CD4-positive, CD25-positive, alpha-beta regulatory T cell (primary cell): ENCODE measurements around the gene GATA5. TPM values are rescaled to one million over a fixed set of nuclear protein-coding genes. Genes with fewer than 3 reads are reported as not detected.

ENCODE experiments used
- ATAC-seq, 2 donors: fragments of 150-1000 bp; cut with Tn5 transposase; one replicate each; pipeline ENCODE4 v1.10.0; 2021; ENCODE audit warnings: low read depth in 2 of 2, moderate number of reproducible peaks in 2 of 2, moderate library complexity in 1 of 2
- DNase-seq, 3 donors: peaks; one replicate each; pipeline versions ENCODE4 v3.0.0 to v3.0.0-alpha.2; 2012 to 2022; ENCODE audit warnings: mixed read lengths in 1 of 3
- H3K27ac ChIP-seq: one replicate; pipeline ENCODE4 v1.7.0; 2013; ENCODE audit warnings: mild to moderate bottlenecking, low read length; ENCODE audit not compliant: insufficient read depth, poor library complexity, severe bottlenecking
- H3K27me3 ChIP-seq: one replicate; pipeline ENCODE4 v1.7.0; 2013; ENCODE audit warnings: low read length; ENCODE audit not compliant: control insufficient read depth, insufficient read depth
- H3K36me3 ChIP-seq: one replicate; pipeline ENCODE4 v1.7.0; 2013; ENCODE audit warnings: mild to moderate bottlenecking, low read length, moderate library complexity; ENCODE audit not compliant: control insufficient read depth, insufficient read depth
- H3K4me1 ChIP-seq: 2 replicates; pipeline ENCODE4 v1.7.0; 2013; ENCODE audit warnings: mild to moderate bottlenecking, low read length; ENCODE audit not compliant: insufficient read depth, control insufficient read depth, poor library complexity, severe bottlenecking
- H3K4me3 ChIP-seq: one replicate; pipeline ENCODE4 v1.7.0; 2013; ENCODE audit warnings: low read depth, mild to moderate bottlenecking, low read length, moderate library complexity
- H3K9me3 ChIP-seq, 2 experiments: 1 replicate in 1 of 2; 2 replicates in 1 of 2; pipeline ENCODE4 v1.7.0; 2013; ENCODE audit warnings: low read length in 2 of 2, mild to moderate bottlenecking in 1 of 2, moderate library complexity in 1 of 2; ENCODE audit not compliant: control insufficient read depth in 2 of 2
- H3K27ac Mint-ChIP-seq, 3 donors: one replicate each; pipeline ENCODE4 v1.8.0; 2020 to 2022; ENCODE audit warnings: mild to moderate bottlenecking in 3 of 3, mixed read lengths in 3 of 3, moderate library complexity in 2 of 3
- H3K27me3 Mint-ChIP-seq: one replicate; pipeline ENCODE4 v1.8.0; 2022; ENCODE audit warnings: mild to moderate bottlenecking, mixed read lengths
- H3K36me3 Mint-ChIP-seq: one replicate; pipeline ENCODE4 v1.8.0; 2020; ENCODE audit warnings: mixed read lengths
- H3K4me1 Mint-ChIP-seq, 4 donors: one replicate each; pipeline ENCODE4 v1.8.0; 2020 to 2022; ENCODE audit warnings: mixed read lengths in 4 of 4, mild to moderate bottlenecking in 1 of 4
- H3K4me3 Mint-ChIP-seq, 4 donors: one replicate each; pipeline ENCODE4 v1.8.0; 2020 to 2022; ENCODE audit warnings: mild to moderate bottlenecking in 4 of 4, mixed read lengths in 4 of 4, moderate library complexity in 3 of 4
- H3K9me3 Mint-ChIP-seq, 7 donors: one replicate each; pipeline ENCODE4 v1.8.0; 2020 to 2022; ENCODE audit warnings: mixed read lengths in 7 of 7, mild to moderate bottlenecking in 3 of 7, moderate library complexity in 2 of 7
- polyA plus RNA-seq, 4 donors: library from polyadenylated mRNA; unstranded; fragments of 300-500 nt; fragmentation: Illumina TruSeq; gene quantifications; one replicate each; pipeline ENCODE4 v1.2.3, GENCODE V29; 2021
- total RNA-seq: library from RNA; stranded (reverse); gene quantifications from one replicate; pipeline ENCODE4 v1.2.3, GENCODE V29; 2022

The GATA5 gene
- total and polyA plus RNA-seq, 5 donors from 2014 or later, result not detected

DNA sequence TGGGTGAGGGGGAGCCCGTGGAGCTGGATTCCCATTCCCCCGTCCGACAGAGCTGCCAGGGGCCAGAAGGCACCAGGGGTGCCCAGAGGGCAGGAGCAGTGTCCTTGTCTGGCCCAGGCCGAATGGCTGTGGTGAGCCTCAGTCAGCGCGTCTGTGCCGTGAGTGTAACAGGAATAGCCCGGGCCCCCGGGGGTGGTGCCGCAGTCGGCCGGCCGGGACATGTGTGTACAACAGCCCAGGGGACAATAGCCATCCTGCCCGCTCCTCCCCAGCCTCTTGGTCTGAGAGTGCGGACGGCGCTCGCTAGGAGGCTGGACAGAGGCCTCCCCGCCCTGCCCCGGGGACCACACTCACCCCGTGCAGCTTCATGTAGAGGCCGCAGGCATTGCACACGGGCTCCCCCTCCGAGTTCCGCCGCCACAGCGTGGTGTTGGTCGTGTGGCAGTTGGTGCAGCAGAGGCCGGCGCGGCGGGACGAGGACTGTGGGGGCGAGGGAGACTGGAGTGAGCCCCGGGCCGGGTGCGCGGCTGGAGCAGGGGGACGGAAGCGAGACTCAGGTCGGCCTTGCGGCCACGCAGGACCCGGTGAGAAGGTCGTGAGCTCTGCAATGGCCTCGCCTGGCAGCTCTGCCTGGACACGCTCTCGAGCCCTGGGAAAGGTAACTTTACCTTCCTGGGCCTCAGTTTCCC is 9.6 kb downstream of the GATA5 start:
- Mint-ChIP-seq H3K27ac (no peak overlapping the region), H3K4me1 (no peaks in the 10 kb centered on the region), H3K27me3 (peaks cover 6% of the 10 kb centered on the region), H3K36me3 (no peaks in the 10 kb centered on the region), H3K9me3 (peaks cover 0 to 2% (median 0%) of the 10 kb centered on the region in 7 donors), H3K4me3 (no peak overlapping the region)
- no peak for DNase-seq
- H3K4me1 ChIP-seq, result no peaks in the 10 kb centered on the region
- H3K27ac ChIP-seq, result no peak overlapping the region
- no peak overlapping the region for H3K4me3 ChIP-seq
- no peak for ATAC-seq
- H3K36me3 ChIP-seq, result no peaks in the 10 kb centered on the region
- H3K27me3 ChIP-seq, result no peaks in the 10 kb centered on the region
- H3K9me3 ChIP-seq, result no peaks in the 10 kb centered on the region

- H3K27ac Mint-ChIP-seq, result no peak overlapping the region
- Histone ChIP-seq H3K27ac (no peak overlapping the region), H3K4me1 (no peaks in the 10 kb centered on the region), H3K36me3 (no peaks in the 10 kb centered on the region), H3K4me3 (no peak overlapping the region), H3K27me3 (no peaks in the 10 kb centered on the region), H3K9me3 (no peaks in the 10 kb centered on the region)
- DNase-seq (no peak), ATAC-seq (no peak)
- H3K27me3 Mint-ChIP-seq, result peaks cover 2% of the 10 kb centered on the region
- H3K9me3 Mint-ChIP-seq, result no peaks in the 10 kb centered on the region
- H3K4me1 Mint-ChIP-seq, result no peaks in the 10 kb centered on the region
- no peaks in the 10 kb centered on the region for H3K36me3 Mint-ChIP-seq
- H3K4me3 Mint-ChIP-seq, result no peak overlapping the region
Measured at GRCh38 chr20:62464990-62465389, 10.8 kb downstream of the GATA5 start.

DNA sequence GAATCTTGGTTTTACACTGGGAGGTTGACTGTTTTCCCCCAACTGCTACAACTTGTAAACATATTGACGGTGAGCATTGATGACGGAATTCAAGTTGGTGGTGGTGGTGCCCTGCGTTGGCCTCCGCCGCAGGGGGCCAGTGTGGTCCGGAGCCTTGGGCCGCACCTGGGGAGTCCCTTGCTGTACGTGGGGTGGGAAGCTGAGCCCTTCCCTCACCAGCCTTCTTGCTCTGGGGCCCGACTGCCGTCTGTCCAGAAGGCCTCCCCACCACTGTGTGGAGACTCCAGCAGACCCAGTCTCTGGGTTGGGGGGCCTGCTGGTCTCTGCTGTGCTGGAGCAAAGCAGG is 11.4 kb downstream of the GATA5 start:
- H3K4me1 Mint-ChIP-seq, result no peaks in the 10 kb centered on the region
- H3K4me3 Mint-ChIP-seq, result no peak overlapping the region
- no peak for DNase-seq
- no peaks in the 10 kb centered on the region for H3K9me3 Mint-ChIP-seq
- H3K4me3 ChIP-seq, result no peak overlapping the region
- H3K27ac Mint-ChIP-seq, result no peak overlapping the region
- no peaks in the 10 kb centered on the region for H3K36me3 ChIP-seq
- H3K4me1 ChIP-seq, result no peaks in the 10 kb centered on the region
- H3K27ac ChIP-seq, result no peak overlapping the region
- ATAC-seq, result no peak
- H3K27me3 Mint-ChIP-seq, result no peaks in the 10 kb centered on the region
- H3K27me3 ChIP-seq, result no peaks in the 10 kb centered on the region
- H3K36me3 Mint-ChIP-seq, result no peaks in the 10 kb centered on the region
- no peaks in the 10 kb centered on the region for H3K9me3 ChIP-seq

DNA sequence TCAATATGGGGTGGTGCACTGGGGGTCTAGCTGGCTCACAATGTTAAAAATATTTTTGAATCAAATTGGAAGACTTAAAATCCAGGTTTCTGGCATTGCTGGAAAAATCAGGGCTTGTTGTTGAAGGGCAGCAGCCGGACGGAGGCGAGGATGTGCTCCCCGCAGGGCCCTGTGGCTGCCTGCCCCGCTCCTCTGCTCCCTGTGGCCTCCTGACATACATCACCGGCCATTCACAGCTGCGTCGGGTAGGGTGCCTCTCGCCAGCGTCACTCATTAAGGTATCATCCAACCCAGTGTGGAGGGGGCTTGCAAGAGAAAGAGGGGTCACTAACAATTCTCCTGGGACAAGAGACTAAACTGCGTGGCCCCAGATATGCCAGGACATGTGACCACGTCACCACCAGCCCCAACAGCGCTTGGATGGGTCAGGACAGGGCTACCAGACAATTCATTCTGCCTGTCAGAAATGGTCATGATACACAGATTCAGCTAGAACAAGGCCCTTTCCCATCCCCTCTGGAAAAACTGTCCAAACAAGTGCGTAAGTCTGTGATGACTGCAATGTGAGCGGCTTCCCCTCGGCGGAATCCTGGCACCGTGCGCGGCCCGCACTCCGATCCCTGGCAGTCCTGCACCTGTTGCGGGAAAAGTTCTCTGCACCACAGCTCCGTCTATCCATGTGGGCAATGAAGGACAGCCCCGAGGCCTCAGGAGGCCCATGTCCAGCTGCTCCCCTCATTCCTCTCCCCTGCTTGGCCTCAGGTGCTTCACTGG is 12.0 kb downstream of the GATA5 start:
- no peak overlapping the region for H3K27ac ChIP-seq
- ATAC-seq, result no peak
- DNase-seq, result no peak
- Mint-ChIP-seq H3K4me3 (no peak overlapping the region), H3K9me3 (no peaks in the 10 kb centered on the region), H3K27me3 (no peaks in the 10 kb centered on the region), H3K4me1 (no peaks in the 10 kb centered on the region), H3K36me3 (no peaks in the 10 kb centered on the region), H3K27ac (no peak overlapping the region)
- no peak overlapping the region for H3K4me3 ChIP-seq
- no peaks in the 10 kb centered on the region for H3K27me3 ChIP-seq
- no peaks in the 10 kb centered on the region for H3K36me3 ChIP-seq
- no peaks in the 10 kb centered on the region for H3K4me1 ChIP-seq
- H3K9me3 ChIP-seq, result no peaks in the 10 kb centered on the region

- H3K4me3 ChIP-seq, result no peak overlapping the region
Measured at GRCh38 chr20:62462976-62463592, 12.7 kb downstream of the GATA5 start.

GRCh38 chr20:62461834-62462233 is 14.0 kb downstream of the GATA5 start:
- H3K27ac Mint-ChIP-seq, result no peak overlapping the region
- no peaks in the 10 kb centered on the region for H3K36me3 Mint-ChIP-seq
- no peaks in the 10 kb centered on the region for H3K9me3 Mint-ChIP-seq
- H3K27me3 Mint-ChIP-seq, result no peaks in the 10 kb centered on the region
- no peak overlapping the region for H3K27ac ChIP-seq
- no peaks in the 10 kb centered on the region for H3K4me1 ChIP-seq
- no peaks in the 10 kb centered on the region for H3K27me3 ChIP-seq
- ATAC-seq (no peak), DNase-seq (no peak)
- no peaks in the 10 kb centered on the region for H3K36me3 ChIP-seq
- no peaks in the 10 kb centered on the region for H3K4me1 Mint-ChIP-seq
- H3K4me3 ChIP-seq, result no peak overlapping the region
- no peak overlapping the region for H3K4me3 Mint-ChIP-seq
- H3K9me3 ChIP-seq, result no peaks in the 10 kb centered on the region

More at GRCh38 chr20:62462976-62463592, 12.7 kb downstream of the GATA5 start:
- Histone ChIP-seq H3K4me1 (no peaks in the 10 kb centered on the region), H3K36me3 (no peaks in the 10 kb centered on the region), H3K9me3 (no peaks in the 10 kb centered on the region), H3K27me3 (no peaks in the 10 kb centered on the region), H3K27ac (no peak overlapping the region)
- no peaks in the 10 kb centered on the region for H3K36me3 Mint-ChIP-seq
- H3K27me3 Mint-ChIP-seq, result no peaks in the 10 kb centered on the region
- H3K4me3 Mint-ChIP-seq, result no peak overlapping the region
- ATAC-seq (no peak), DNase-seq (no peak)
- H3K27ac Mint-ChIP-seq, result no peak overlapping the region
- no peaks in the 10 kb centered on the region for H3K9me3 Mint-ChIP-seq
- no peaks in the 10 kb centered on the region for H3K4me1 Mint-ChIP-seq

DNA sequence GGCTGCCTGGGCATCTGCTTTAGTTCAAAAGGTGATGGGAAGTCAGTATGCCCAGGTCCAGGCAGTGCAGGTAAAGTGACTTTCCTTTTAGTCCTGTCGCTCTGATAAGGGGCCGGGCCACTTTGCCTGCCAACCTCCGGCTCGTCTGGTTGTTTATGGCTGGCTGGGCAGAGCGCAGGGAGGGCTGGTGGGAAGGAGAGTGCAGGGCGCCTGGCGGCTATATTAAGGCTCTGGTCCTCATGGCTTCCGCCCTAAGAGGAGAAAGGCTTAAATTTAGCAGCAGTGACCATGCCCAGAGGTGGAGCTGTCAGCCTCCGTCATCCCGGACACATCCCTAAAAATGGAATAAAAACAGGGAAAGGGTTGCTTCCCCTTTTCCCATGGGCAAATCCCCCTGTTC is 14.6 kb downstream of the GATA5 start:
- no peaks in the 10 kb centered on the region for H3K4me1 Mint-ChIP-seq
- DNase-seq (no peak), ATAC-seq (no peak)
- no peaks in the 10 kb centered on the region for H3K9me3 ChIP-seq
- H3K36me3 Mint-ChIP-seq, result no peaks in the 10 kb centered on the region
- H3K27me3 Mint-ChIP-seq, result no peaks in the 10 kb centered on the region
- no peaks in the 10 kb centered on the region for H3K9me3 Mint-ChIP-seq
- no peak overlapping the region for H3K27ac Mint-ChIP-seq
- H3K4me3 Mint-ChIP-seq, result no peak overlapping the region
- no peak overlapping the region for H3K4me3 ChIP-seq
- no peak overlapping the region for H3K27ac ChIP-seq
- no peaks in the 10 kb centered on the region for H3K36me3 ChIP-seq
- H3K27me3 ChIP-seq, result no peaks in the 10 kb centered on the region
- no peaks in the 10 kb centered on the region for H3K4me1 ChIP-seq
